ENCODE measurements around the gene HDDC3.

Gene HDDC3

DNA sequence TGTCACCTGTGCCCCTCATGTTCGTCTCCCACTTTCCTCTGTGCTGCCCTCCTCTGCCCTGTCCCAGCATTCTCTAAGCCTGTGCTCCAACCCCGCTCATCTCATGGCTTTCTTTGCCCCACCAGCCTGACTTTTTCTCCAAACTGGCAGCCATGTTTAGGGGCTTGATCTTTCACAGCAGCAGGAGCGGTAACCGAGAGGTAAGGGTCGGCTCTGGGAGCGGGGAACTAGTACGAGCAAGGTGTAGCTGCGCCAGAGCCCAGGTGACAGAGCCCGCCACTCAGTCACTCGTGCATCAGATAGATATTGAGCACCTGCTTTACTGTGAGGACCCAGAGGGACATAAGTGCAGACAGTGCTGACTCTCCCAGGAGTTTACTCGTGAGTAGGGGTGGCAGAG is 15.9 kb downstream of the HDDC3 start:
- Histone ChIP-seq H3K36me3 (peaks cover 72% of the 10 kb centered on the region), H3K27ac (peak overlapping the region; percentile 94)
- no peak for TF ChIP-seq CTCF (IDR thresholded peaks at IDR 0.05)

DNA sequence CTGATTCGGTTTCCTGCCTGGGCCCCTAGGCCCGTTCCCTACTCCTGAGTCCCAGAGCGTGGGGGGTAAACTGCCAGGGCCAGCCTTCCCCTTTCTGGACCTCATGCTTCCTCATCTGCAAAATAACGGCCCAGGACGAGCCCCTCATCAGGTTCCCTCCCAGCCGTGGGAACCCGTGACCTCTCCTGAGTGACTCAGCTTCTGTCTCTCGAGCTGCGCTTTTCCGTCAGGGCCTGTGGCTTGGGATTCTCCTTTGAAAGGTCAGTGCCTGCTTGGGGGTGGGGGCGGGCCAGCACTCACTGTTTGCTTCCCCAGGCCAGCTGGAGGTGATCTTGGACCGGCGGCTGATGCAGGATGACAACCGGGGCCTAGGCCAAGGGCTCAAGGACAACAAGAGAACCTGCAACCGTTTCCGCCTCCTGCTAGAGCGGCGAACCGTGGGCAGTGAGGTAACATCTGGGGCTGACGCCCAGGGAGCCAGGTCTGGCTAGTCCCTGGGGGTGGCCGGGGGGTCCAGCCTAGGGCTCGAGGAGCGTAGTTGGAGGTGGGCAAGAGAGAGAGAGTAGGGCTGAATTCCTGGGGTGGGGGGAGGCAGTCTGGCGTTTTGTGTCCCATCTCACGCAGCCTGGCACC is 16.4 kb downstream of the HDDC3 start:
- Histone ChIP-seq H3K9me3 (no peaks in the 10 kb centered on the region), H3K4me1 (ENCODE audit: control insufficient read depth in 1 of 2, insufficient read depth in 1 of 2, low read depth in 1 of 2, low read length in 1 of 2) (peaks cover 76% of the 10 kb centered on the region in 2 experiments), H3K36me3 (peaks cover 72% of the 10 kb centered on the region), H3K27me3 (no peaks in the 10 kb centered on the region), H3K27ac (peak overlapping the region; percentile 94), H3K4me3 (ENCODE audit: low read depth in 1 of 2, low read length in 1 of 2) (peak overlapping the region; percentile 57 to 72)
- TF ChIP-seq CTCF (IDR thresholded peaks at IDR 0.05), result peak; percentile 48

More for the DNA sequence above, 15.9 kb downstream of the HDDC3 start:
- H3K4me1 ChIP-seq (ENCODE audit: control insufficient read depth in 1 of 2, insufficient read depth in 1 of 2, low read depth in 1 of 2, low read length in 1 of 2), result peaks cover 70% of the 10 kb centered on the region in 2 experiments
- peak overlapping the region; percentile 57 to 72 for H3K4me3 ChIP-seq (ENCODE audit: low read depth in 1 of 2, low read length in 1 of 2)
- no peaks in the 10 kb centered on the region for H3K9me3 ChIP-seq
- no peaks in the 10 kb centered on the region for H3K27me3 ChIP-seq

GRCh38 chr15:90915216-90915807 is 17.0 kb downstream of the HDDC3 start:
- peaks cover 81 to 82% of the 10 kb centered on the region in 2 experiments for H3K4me1 ChIP-seq (ENCODE audit: control insufficient read depth in 1 of 2, insufficient read depth in 1 of 2, low read depth in 1 of 2, low read length in 1 of 2)
- no peak for TF ChIP-seq CTCF (IDR thresholded peaks at IDR 0.05)
- H3K36me3 ChIP-seq, result peaks cover 72% of the 10 kb centered on the region
- H3K9me3 ChIP-seq, result no peaks in the 10 kb centered on the region
- peak overlapping the region; percentile 57 to 72 for H3K4me3 ChIP-seq (ENCODE audit: low read depth in 1 of 2, low read length in 1 of 2)
- H3K27ac ChIP-seq, result peak overlapping the region; percentile 94
- no peaks in the 10 kb centered on the region for H3K27me3 ChIP-seq

DNA sequence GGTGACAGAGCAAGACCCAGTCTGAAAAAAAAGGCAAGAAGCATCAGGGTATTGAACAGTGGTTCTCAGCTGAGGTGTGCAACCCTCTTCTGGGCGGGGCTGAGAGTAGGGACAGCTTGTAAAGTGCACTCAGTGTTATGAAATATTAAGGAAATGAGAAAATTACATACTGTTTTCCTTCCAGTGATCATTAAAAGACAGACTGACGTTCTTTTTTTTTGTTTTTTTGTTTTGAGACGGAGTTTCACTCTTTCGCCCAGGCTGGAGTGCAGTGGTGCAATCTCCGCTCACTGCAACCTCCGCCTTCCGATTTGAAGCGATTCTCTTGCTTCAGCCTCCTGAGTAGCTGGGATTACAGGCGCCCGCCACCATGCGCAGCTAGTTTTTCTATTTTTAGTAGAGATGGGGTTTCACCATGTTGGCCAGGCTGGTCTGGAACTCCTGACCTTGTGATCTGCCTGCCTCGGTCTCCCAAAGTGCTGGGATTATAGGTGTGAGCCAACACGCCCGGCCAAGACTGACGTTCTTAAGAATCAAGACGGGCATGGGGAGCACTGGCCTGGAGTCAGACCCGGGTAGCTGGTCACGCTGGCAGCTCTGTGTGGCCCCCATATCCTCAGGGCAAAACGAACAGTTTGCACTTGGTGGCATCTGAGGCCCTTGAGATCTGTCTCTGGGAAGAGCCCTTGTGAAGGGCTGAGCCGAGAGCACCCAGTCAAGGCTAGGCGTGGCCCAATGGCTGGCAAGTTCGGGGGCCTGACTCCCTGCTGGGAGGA is 17.9 kb downstream of the HDDC3 start:
- Histone ChIP-seq H3K4me1 (ENCODE audit: control insufficient read depth in 1 of 2, insufficient read depth in 1 of 2, low read depth in 1 of 2, low read length in 1 of 2) (peaks cover 81 to 86% of the 10 kb centered on the region in 2 experiments), H3K4me3 (ENCODE audit: low read depth in 1 of 2, low read length in 1 of 2) (peak overlapping the region; percentile 57 to 72), H3K27ac (peak overlapping the region; percentile 94), H3K36me3 (peaks cover 72% of the 10 kb centered on the region), H3K27me3 (no peaks in the 10 kb centered on the region), H3K9me3 (no peaks in the 10 kb centered on the region)
- peak; percentile 7 for TF ChIP-seq CTCF (IDR thresholded peaks at IDR 0.05)

DNA sequence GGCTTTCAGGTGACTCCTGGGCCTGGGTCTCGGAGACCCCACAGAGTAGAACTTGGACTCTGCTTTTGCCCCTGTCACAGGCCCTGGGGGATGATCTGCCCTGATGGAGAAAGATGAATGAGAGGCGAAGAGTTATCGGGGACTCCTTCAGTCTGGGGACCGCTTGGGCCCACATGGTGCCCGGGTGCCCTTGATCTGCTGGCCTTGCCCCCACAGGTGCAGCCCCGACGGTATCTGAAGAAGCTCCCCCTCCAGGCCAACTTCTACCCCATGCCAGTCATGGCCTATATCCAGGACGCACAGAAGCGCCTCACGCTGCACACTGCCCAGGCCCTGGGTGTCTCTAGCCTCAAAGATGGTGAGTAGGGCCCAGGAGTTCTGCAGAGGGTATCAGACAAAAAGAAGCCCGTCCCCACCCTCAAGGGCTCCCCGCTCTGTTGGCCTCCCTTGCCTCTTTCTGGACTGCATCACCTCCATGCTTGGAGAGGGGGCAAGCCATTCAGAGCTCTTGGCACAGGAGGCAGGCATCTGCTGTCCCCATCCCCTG is 18.9 kb downstream of the HDDC3 start:
- Histone ChIP-seq H3K27me3 (no peaks in the 10 kb centered on the region), H3K4me3 (ENCODE audit: low read depth in 1 of 2, low read length in 1 of 2) (peak overlapping the region; percentile 37 to 72), H3K9me3 (no peaks in the 10 kb centered on the region), H3K36me3 (peaks cover 72% of the 10 kb centered on the region), H3K4me1 (ENCODE audit: control insufficient read depth in 1 of 2, insufficient read depth in 1 of 2, low read depth in 1 of 2, low read length in 1 of 2) (peaks cover 81 to 86% of the 10 kb centered on the region in 2 experiments), H3K27ac (peak overlapping the region; percentile 94)
- no peak for TF ChIP-seq CTCF (IDR thresholded peaks at IDR 0.05)
